HepG2 (cell line): ENCODE data around the gene EDC3. TPM values are rescaled to one million over a fixed set of nuclear protein-coding genes. Genes with fewer than 3 reads are reported as not detected.

Experiments used
- CREM ChIP-seq, 2 experiments: sonication (generic) in 1 of 2; formaldehyde crosslinking in 1 of 2; IDR thresholded peaks; 2 replicates each; pipeline versions ENCODE4 v1.4.0 to v1.6.1; 2016 to 2020; ENCODE audit warnings: antibody characterized with exemption in 1 of 2, mild to moderate bottlenecking in 1 of 2, missing genetic modification reagents in 1 of 2
- FOSL2 ChIP-seq: sonication (generic); formaldehyde crosslinking; IDR thresholded peaks from 2 replicates; pipeline ENCODE4 v1.4.0; 2020; ENCODE audit warnings: missing genetic modification reagents
- HMG20A ChIP-seq: IDR thresholded peaks from 2 replicates; pipeline ENCODE4 v1.6.1; 2016; ENCODE audit warnings: borderline replicate concordance
- HNF4G ChIP-seq, 2 experiments: sonication (generic) in 1 of 2; formaldehyde crosslinking in 1 of 2; IDR thresholded peaks; 2 replicates each; pipeline versions ENCODE4 v1.4.0 to v1.6.1; 2011 to 2020; ENCODE audit warnings: borderline replicate concordance in 2 of 2, low read depth in 2 of 2, mild to moderate bottlenecking in 2 of 2, low read length in 1 of 2, missing genetic modification reagents in 1 of 2, moderate library complexity in 1 of 2
- HOXA9 ChIP-seq: sonication (generic); formaldehyde crosslinking; IDR thresholded peaks from 2 replicates; pipeline ENCODE4 v1.8.1; 2022; ENCODE audit warnings: missing genetic modification reagents, mild to moderate bottlenecking, moderate library complexity, borderline replicate concordance
- MBD4 ChIP-seq: IDR thresholded peaks from 2 replicates; pipeline ENCODE4 v1.6.1; 2012; ENCODE audit warnings: low read length, inconsistent platforms, borderline replicate concordance
- PHF21A ChIP-seq: sonication (generic); formaldehyde crosslinking; IDR thresholded peaks from 2 replicates; pipeline ENCODE4 v1.5.0; 2020; ENCODE audit warnings: mild to moderate bottlenecking, missing genetic modification reagents
- RXRB ChIP-seq: IDR thresholded peaks from 2 replicates; pipeline ENCODE4 v1.6.1; 2016; ENCODE audit warnings: borderline replicate concordance, missing genetic modification reagents, missing compliant biosample characterization
- YY1 ChIP-seq: IDR thresholded peaks from 2 replicates; pipeline ENCODE4 v1.6.1; 2011; ENCODE audit warnings: low read length, low read depth, moderate library complexity, mild to moderate bottlenecking; ENCODE audit not compliant: insufficient read depth, insufficient replicate concordance
- ZBTB20 ChIP-seq: sonication (generic); formaldehyde crosslinking; IDR thresholded peaks from 2 replicates; pipeline ENCODE4 v1.8.1; 2023; ENCODE audit warnings: missing genetic modification reagents, low read depth, mild to moderate bottlenecking, borderline replicate concordance
- ZNF264 ChIP-seq: sonication (generic); formaldehyde crosslinking; IDR thresholded peaks from 2 replicates; pipeline ENCODE4 v1.4.0; 2020; ENCODE audit warnings: missing genetic modification reagents
- ZNF34 ChIP-seq: sonication (generic); formaldehyde crosslinking; IDR thresholded peaks from 2 replicates; pipeline ENCODE4 v1.4.0; 2020; ENCODE audit warnings: mild to moderate bottlenecking, missing genetic modification reagents, borderline replicate concordance
- polyA plus RNA-seq, 8 experiments: library from polyadenylated mRNA; depleted of rRNA in 3 of 8; stranded (reverse) in 7 of 8; unstranded in 1 of 8; fragments of >200 nt; fragmentation: Illumina TruSeq in 4 of 8; extraction: Trizol in 4 of 8; gene quantifications; 2 replicates each; pipeline versions ENCODE4 v1.2.1 to v1.2.3, GENCODE V29; 2011 to 2016; ENCODE audit warnings: low read depth in 4 of 8, missing spikeins in 1 of 8, mixed read lengths in 1 of 8; ENCODE audit not compliant: insufficient read depth in 1 of 8
- total RNA-seq, 5 experiments: library from RNA; depleted of rRNA; stranded (reverse); fragments of >200 nt; fragmentation: Illumina TruSeq; extraction: Trizol; gene quantifications; 2 replicates each; pipeline ENCODE4 v1.2.3, GENCODE V29; 2016; ENCODE audit warnings: low read depth in 1 of 5
- TF ChIP-seq, protein P1 (sequence below): sonication (generic); formaldehyde crosslinking; IDR thresholded peaks from 2 replicates; pipeline ENCODE4 v1.4.0; 2020; ENCODE audit warnings: missing genetic modification reagents, borderline replicate concordance
- TF ChIP-seq, protein P2 (sequence below), 2 experiments: fragments of 450-650 bp in 1 of 2; sonication (generic) in 1 of 2; formaldehyde crosslinking; IDR thresholded peaks; 2 replicates each; pipeline versions ENCODE4 v1.5.0 to v1.8.0; 2020 to 2022; ENCODE audit warnings: mild to moderate bottlenecking in 1 of 2, missing genetic modification reagents in 1 of 2
- TF ChIP-seq, protein P3 (sequence below): IDR thresholded peaks from 2 replicates; pipeline ENCODE4 v1.6.1; 2016; ENCODE audit warnings: mild to moderate bottlenecking, missing biosample characterization, missing genetic modification reagents
- TF ChIP-seq, protein P4 (sequence below): IDR thresholded peaks from 2 replicates; pipeline ENCODE4 v1.6.1; 2016; ENCODE audit warnings: low read depth, missing genetic modification reagents, missing compliant biosample characterization
- TF ChIP-seq, protein P5 (sequence below): IDR thresholded peaks from 2 replicates; pipeline ENCODE4 v1.6.1; 2016; ENCODE audit warnings: missing compliant biosample characterization, missing genetic modification reagents, borderline replicate concordance

EDC3 gene
- total and polyA plus RNA-seq, 2 of the 13 experiments (the other 11 are each of a cell fraction or from before 2014, with no cell fraction given) = 17.4 to 32.0 TPM

DNA sequence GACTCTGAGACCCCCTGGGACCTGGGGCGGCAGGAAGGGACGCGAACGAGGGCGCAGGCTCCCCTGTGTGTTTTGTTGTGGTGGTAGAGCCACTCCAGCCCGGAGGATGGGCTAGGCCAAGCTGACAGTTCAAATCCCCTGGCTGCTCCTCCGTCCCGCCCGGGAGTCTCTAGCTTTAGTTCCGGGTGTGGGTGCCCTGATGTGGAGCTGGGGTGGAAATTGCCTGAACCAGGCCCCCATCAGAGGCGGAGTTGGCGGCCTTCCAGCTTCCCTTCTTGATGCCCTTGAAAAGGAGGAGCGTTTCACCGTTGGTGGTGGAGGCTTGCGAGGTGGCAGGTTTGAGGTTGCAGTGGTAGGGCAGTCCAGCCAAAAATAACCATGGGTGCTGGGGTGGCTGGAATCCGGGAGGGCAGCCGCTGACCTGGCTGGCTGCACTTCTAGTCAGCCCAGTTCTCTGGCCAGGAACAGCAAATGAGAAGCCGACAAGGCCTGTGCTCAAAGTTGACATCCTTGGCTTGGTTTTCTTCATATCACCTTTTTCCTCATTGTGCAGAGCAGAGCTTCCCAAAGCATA is 79.4 kb downstream of the EDC3 start (continued):
- TF ChIP-seq, protein P1, sequence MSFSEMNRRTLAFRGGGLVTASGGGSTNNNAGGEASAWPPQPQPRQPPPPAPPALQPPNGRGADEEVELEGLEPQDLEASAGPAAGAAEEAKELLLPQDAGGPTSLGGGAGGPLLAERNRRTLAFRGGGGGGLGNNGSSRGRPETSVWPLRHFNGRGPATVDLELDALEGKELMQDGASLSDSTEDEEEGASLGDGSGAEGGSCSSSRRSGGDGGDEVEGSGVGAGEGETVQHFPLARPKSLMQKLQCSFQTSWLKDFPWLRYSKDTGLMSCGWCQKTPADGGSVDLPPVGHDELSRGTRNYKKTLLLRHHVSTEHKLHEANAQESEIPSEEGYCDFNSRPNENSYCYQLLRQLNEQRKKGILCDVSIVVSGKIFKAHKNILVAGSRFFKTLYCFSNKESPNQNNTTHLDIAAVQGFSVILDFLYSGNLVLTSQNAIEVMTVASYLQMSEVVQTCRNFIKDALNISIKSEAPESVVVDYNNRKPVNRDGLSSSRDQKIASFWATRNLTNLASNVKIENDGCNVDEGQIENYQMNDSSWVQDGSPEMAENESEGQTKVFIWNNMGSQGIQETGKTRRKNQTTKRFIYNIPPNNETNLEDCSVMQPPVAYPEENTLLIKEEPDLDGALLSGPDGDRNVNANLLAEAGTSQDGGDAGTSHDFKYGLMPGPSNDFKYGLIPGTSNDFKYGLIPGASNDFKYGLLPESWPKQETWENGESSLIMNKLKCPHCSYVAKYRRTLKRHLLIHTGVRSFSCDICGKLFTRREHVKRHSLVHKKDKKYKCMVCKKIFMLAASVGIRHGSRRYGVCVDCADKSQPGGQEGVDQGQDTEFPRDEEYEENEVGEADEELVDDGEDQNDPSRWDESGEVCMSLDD (CRISPR knock-in tag) = no peak
- TF ChIP-seq YY1 (no peak), RXRB (CRISPR knock-in tag) (no peak), HMG20A (CRISPR knock-in tag) (no peak), ZNF34 (CRISPR knock-in tag) (no peak), MBD4 (no peak), HOXA9 (no peak), FOSL2 (CRISPR knock-in tag) (no peak), CREM (IDR thresholded peaks at IDR 0.05) (0 out of 2 replicates have a peak, but pooled peaks have one; percentile 6), CREM (CRISPR knock-in tag; IDR thresholded peaks at IDR 0.05) (no peak), PHF21A (no peak), HNF4G (IDR thresholded peaks at IDR 0.05; ENCODE audit: borderline replicate concordance, low read depth, low read length) (no peak), HNF4G (CRISPR knock-in tag; IDR thresholded peaks at IDR 0.05; ENCODE audit: borderline replicate concordance, low read depth) (no peak), ZBTB20 (CRISPR knock-in tag) (0 out of 2 replicates have a peak, but pooled peaks have one; percentile 12), ZNF264 (CRISPR knock-in tag) (no peak)
- TF ChIP-seq, protein P2, sequence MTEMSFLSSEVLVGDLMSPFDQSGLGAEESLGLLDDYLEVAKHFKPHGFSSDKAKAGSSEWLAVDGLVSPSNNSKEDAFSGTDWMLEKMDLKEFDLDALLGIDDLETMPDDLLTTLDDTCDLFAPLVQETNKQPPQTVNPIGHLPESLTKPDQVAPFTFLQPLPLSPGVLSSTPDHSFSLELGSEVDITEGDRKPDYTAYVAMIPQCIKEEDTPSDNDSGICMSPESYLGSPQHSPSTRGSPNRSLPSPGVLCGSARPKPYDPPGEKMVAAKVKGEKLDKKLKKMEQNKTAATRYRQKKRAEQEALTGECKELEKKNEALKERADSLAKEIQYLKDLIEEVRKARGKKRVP (CRISPR knock-in tag; IDR thresholded peaks at IDR 0.05) = no peak
- TF ChIP-seq, protein P3, sequence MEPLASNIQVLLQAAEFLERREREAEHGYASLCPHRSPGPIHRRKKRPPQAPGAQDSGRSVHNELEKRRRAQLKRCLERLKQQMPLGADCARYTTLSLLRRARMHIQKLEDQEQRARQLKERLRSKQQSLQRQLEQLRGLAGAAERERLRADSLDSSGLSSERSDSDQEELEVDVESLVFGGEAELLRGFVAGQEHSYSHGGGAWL (CRISPR knock-in tag) = no peak
- TF ChIP-seq, protein P4, sequence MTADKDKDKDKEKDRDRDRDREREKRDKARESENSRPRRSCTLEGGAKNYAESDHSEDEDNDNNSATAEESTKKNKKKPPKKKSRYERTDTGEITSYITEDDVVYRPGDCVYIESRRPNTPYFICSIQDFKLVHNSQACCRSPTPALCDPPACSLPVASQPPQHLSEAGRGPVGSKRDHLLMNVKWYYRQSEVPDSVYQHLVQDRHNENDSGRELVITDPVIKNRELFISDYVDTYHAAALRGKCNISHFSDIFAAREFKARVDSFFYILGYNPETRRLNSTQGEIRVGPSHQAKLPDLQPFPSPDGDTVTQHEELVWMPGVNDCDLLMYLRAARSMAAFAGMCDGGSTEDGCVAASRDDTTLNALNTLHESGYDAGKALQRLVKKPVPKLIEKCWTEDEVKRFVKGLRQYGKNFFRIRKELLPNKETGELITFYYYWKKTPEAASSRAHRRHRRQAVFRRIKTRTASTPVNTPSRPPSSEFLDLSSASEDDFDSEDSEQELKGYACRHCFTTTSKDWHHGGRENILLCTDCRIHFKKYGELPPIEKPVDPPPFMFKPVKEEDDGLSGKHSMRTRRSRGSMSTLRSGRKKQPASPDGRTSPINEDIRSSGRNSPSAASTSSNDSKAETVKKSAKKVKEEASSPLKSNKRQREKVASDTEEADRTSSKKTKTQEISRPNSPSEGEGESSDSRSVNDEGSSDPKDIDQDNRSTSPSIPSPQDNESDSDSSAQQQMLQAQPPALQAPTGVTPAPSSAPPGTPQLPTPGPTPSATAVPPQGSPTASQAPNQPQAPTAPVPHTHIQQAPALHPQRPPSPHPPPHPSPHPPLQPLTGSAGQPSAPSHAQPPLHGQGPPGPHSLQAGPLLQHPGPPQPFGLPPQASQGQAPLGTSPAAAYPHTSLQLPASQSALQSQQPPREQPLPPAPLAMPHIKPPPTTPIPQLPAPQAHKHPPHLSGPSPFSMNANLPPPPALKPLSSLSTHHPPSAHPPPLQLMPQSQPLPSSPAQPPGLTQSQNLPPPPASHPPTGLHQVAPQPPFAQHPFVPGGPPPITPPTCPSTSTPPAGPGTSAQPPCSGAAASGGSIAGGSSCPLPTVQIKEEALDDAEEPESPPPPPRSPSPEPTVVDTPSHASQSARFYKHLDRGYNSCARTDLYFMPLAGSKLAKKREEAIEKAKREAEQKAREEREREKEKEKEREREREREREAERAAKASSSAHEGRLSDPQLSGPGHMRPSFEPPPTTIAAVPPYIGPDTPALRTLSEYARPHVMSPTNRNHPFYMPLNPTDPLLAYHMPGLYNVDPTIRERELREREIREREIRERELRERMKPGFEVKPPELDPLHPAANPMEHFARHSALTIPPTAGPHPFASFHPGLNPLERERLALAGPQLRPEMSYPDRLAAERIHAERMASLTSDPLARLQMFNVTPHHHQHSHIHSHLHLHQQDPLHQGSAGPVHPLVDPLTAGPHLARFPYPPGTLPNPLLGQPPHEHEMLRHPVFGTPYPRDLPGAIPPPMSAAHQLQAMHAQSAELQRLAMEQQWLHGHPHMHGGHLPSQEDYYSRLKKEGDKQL (CRISPR knock-in tag) = no peak
- TF ChIP-seq, protein P5, sequence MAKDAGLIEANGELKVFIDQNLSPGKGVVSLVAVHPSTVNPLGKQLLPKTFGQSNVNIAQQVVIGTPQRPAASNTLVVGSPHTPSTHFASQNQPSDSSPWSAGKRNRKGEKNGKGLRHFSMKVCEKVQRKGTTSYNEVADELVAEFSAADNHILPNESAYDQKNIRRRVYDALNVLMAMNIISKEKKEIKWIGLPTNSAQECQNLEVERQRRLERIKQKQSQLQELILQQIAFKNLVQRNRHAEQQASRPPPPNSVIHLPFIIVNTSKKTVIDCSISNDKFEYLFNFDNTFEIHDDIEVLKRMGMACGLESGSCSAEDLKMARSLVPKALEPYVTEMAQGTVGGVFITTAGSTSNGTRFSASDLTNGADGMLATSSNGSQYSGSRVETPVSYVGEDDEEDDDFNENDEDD (CRISPR knock-in tag) = no peak
